AG20443 (cell line): ENCODE measurements around the gene TBCCD1.
"Not testable (repeated sequence)": the region's sequence is repeated elsewhere in the genome, so short reads cannot be mapped to it uniquely, and the experiment has no call there.

Source experiments
- DNase-seq: peaks from one replicate; pipeline ENCODE4 v3.0.0; 2012; ENCODE audit warnings: low spot score, mixed read lengths

Gene TBCCD1

GRCh38 chr3:186516646-186517045, 50.5 kb downstream of the TBCCD1 start:
- no peak for DNase-seq

GRCh38 chr3:186515125-186515524, 52.0 kb downstream of the TBCCD1 start:
- DNase-seq, result no peak

- no peak for DNase-seq
These were observed 52.7 kb downstream of the TBCCD1 start for GRCh38 chr3:186514296-186515002.

GRCh38 chr3:186513386-186513785, 53.8 kb downstream of the TBCCD1 start:
- DNase-seq, result no peak

- no peak for DNase-seq
These were observed 54.4 kb downstream of the TBCCD1 start for GRCh38 chr3:186512570-186513302.

GRCh38 chr3:186511702-186512101, 55.4 kb downstream of the TBCCD1 start:
- no peak for DNase-seq

- no peak for DNase-seq
These were observed 55.9 kb downstream of the TBCCD1 start for GRCh38 chr3:186511245-186511644.

- DNase-seq, result no peak
These were observed 56.6 kb downstream of the TBCCD1 start for GRCh38 chr3:186510374-186511079.

- no peak for DNase-seq
These were observed 57.7 kb downstream of the TBCCD1 start for GRCh38 chr3:186509423-186509822.

GRCh38 chr3:186506857-186507256, 60.3 kb downstream of the TBCCD1 start:
- DNase-seq, result no peak

GRCh38 chr3:186506191-186506739, 60.9 kb downstream of the TBCCD1 start:
- no peak for DNase-seq

- DNase-seq, result no peak
These were observed 64.0 kb downstream of the TBCCD1 start for GRCh38 chr3:186502966-186503712.

- no peak for DNase-seq
These were observed 64.8 kb downstream of the TBCCD1 start for GRCh38 chr3:186502138-186502948.

GRCh38 chr3:186499949-186500348, 67.2 kb downstream of the TBCCD1 start:
- not testable (repeated sequence) for DNase-seq

GRCh38 chr3:186498022-186498421, 69.1 kb downstream of the TBCCD1 start:
- DNase-seq, result not testable (repeated sequence)

GRCh38 chr3:186497608-186498007, 69.5 kb downstream of the TBCCD1 start:
- DNase-seq, result no peak

- no peak for DNase-seq
These were observed 70.5 kb downstream of the TBCCD1 start for GRCh38 chr3:186496635-186497034.
